Activated CD8-positive, alpha-beta memory T cell treated with anti-CD3 and anti-CD28 coated beads for 4 hours (primary cell): Measurements from ENCODE around the gene CABP1.

Experiments used
- DNase-seq, 2 donors: peaks; one replicate each; pipeline ENCODE4 v3.0.0-alpha.2; 2020; ENCODE audit warnings: low read depth in 2 of 2

CABP1 gene

GRCh38 chr12:120631097-120631496 is 9.3 kb upstream of the CABP1 start:
- no peak for DNase-seq

GRCh38 chr12:120640861-120641833 is 721 bp downstream of the CABP1 start:
- peak in 1 of 2 donors; percentile 20 for DNase-seq

- DNase-seq, result no peak
These were observed 1.7 kb downstream of the CABP1 start for GRCh38 chr12:120642121-120642520.

- DNase-seq, result no peak
These were observed 2.4 kb downstream of the CABP1 start for GRCh38 chr12:120642826-120643225.

- DNase-seq, result no peak
These were observed 3.1 kb downstream of the CABP1 start for GRCh38 chr12:120643574-120643973.

- DNase-seq, result no peak
These were observed 5.6 kb downstream of the CABP1 start for GRCh38 chr12:120646044-120646443.

- DNase-seq, result no peak
These were observed 6.9 kb downstream of the CABP1 start for GRCh38 chr12:120647375-120647755.

- no peak for DNase-seq
These were observed 9.2 kb downstream of the CABP1 start for GRCh38 chr12:120649442-120650232.

GRCh38 chr12:120650233-120650690 is 9.8 kb downstream of the CABP1 start:
- no peak for DNase-seq

GRCh38 chr12:120651821-120652220 is 11.4 kb downstream of the CABP1 start:
- no peak for DNase-seq

GRCh38 chr12:120652656-120653435 is 12.4 kb downstream of the CABP1 start:
- DNase-seq, result no peak

GRCh38 chr12:120653611-120654010 is 13.2 kb downstream of the CABP1 start:
- no peak for DNase-seq

GRCh38 chr12:120654656-120655055 is 14.2 kb downstream of the CABP1 start:
- DNase-seq, result no peak

GRCh38 chr12:120656008-120656407 is 15.6 kb downstream of the CABP1 start:
- no peak for DNase-seq

- no peak for DNase-seq
These were observed 18.1 kb downstream of the CABP1 start for GRCh38 chr12:120658286-120659150.

GRCh38 chr12:120659151-120659525 is 18.7 kb downstream of the CABP1 start:
- DNase-seq, result no peak

- no peak for DNase-seq
These were observed 21.0 kb downstream of the CABP1 start for GRCh38 chr12:120661432-120661831.

- DNase-seq, result no peak
These were observed 22.5 kb downstream of the CABP1 start for GRCh38 chr12:120662879-120663278.

GRCh38 chr12:120663741-120664140 is 23.3 kb downstream of the CABP1 start:
- no peak for DNase-seq

GRCh38 chr12:120666571-120667390 is 26.4 kb downstream of the CABP1 start:
- DNase-seq, result no peak
